GM18526 (cell line): Measurements from ENCODE around the gene AUNIP.

Experiments
- POLR2A ChIP-seq: IDR thresholded peaks from 3 replicates; pipeline ENCODE4 v1.6.1; 2011; ENCODE audit not compliant: insufficient read length; ENCODE audit errors: extremely low read depth

The AUNIP gene

GRCh38 chr1:25862785-25863485, 3.7 kb upstream of the AUNIP start:
- TF ChIP-seq POLR2A: no peak

GRCh38 chr1:25861316-25862286, 2.3 kb upstream of the AUNIP start:
- TF ChIP-seq POLR2A: no peak

DNA sequence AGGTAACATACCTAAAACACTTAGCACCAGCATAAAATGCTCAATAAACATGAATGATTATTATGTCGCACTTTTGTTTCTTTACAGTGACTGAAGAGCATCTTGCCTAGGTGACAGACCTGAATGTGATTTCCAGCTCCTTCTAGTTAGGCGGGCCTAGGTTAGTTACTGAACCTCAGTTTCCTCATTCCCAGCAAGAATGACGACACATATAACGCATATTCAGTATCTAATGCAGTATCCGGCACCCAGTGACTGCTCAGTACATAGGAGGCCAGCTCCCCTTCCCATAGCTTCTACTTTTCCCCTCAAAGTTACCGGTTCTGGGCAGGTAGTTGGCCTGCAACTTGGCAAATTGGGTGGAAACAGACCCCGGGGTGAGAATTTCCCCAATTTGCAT, 763 bp downstream of the AUNIP start:
- no peak for TF ChIP-seq POLR2A

DNA sequence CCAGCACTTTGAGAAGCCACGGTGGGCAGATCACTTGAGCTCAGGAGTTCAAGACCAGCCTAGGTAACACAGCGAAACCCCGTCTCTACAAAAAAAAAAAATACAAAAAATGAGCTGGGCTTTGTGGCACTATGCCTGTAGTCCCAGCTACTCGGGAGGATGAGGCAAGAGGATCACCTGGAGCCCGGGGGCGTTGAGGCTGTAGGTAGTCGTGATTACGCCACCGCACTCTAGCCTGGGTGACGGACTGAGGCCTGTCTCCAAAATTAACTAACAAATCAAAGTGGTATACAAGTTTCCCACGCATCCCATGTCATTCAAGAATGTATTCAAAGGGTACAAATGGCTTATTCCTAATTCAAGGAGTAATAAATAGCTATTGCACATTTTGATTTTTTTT, 2.4 kb downstream of the AUNIP start:
- TF ChIP-seq POLR2A: no peak

DNA sequence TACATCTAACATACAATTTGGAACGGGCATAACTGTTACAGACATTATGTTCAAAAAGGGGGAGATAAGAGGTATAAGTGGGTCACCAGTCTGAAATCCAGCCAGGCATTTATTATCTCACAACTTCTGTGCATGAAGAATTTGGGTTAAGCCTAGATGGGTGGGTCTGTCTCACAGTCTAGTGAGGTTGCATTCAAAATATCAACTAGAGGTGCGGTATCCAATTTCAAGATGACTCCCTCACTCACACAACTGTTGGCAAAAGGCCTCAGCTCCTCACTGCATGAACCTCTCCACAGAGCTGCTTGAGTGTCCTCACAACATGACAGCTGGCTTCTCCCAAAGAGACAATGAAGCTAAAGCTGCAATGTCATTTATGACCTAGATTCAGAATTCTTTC, 4.7 kb downstream of the AUNIP start:
- no peak for TF ChIP-seq POLR2A

GRCh38 chr1:25848531-25848930, 10.7 kb downstream of the AUNIP start:
- TF ChIP-seq POLR2A: no peak

GRCh38 chr1:25847929-25848328, 11.3 kb downstream of the AUNIP start:
- TF ChIP-seq POLR2A: no peak

- no peak for TF ChIP-seq POLR2A
These were observed 13.6 kb downstream of the AUNIP start for GRCh38 chr1:25845664-25846063.

DNA sequence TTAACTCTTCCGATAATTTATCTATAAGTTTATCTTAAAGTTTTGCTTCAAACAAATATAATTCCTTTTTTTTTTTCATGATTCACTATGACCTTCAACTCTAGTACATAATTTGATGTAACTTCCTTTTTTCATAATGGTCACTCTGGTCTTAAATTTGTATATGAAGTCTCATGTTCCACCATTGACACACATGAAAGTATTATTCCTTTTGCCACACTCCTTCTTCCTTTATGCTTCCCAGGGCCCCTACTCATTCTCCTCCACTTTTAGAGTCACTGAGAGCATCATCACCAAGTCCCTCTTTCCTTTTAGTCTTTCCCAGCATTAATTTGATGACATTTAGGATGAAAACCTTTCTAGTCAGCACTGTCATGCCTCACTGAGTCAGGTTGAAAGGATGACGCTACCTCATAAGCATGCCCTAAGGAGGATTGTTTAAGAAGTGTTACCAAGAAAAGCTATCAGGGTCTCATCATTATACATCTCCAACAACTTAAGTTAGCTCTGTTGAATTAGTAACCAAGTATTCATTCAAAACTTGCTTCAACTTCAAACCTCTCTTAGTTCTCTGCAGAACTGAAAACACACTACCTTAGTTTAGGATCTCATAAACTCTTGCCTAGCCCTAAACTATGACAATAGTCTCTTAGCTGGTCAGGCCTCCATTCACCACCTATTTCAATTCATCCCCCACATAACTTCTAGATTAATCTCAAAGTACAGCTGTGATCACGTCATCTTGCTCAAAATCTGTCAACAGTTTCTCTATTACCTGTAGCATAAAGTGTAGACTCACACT, 14.5 kb downstream of the AUNIP start:
- TF ChIP-seq POLR2A: no peak

DNA sequence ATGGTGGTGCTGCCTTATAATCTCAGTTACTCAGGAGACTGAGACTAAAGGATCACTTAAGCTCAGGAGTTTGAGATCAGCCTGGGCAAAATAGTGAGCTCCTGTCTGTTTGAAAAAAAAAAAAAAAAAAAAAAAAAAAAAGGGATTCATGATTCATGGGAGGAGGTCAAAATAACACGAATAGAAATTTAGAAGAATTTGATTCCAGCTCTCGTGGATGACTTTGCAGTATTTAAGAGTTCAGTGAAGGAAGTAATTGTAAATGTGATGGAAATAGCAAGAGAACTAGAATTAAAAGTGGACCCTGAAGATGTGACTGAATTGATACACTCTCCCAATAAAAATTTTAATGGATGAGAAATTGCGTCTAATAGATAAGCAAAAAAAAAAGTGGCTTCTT, 15.8 kb downstream of the AUNIP start:
- no peak for TF ChIP-seq POLR2A

DNA sequence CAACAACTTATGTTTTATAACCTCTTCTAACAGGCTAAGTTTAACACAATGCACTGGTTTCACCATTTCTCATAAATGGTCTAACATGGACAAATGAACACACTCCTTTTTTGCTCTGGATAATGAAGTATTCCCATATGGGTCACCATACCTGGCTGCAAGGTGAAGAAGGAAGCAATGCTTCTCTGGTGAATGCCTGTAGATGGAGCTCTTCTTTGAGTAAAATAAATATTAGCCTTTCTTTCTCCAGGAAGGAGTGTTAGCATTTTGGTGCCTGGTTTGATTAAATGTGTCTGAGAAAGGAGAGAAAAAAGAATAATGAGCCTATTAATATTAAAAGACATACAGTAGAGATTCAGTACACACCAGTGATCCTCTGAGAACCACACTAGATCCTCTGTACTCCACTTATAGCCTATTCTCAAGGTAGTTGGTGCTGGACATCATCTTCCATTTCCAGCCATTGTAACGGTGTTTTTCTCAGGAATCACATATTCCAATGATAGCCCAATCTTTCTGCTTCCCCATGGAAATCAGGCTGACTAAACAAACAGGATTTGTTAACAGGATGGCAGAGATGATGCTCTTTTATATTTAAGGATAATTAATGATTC, 21.9 kb downstream of the AUNIP start:
- no peak for TF ChIP-seq POLR2A

DNA sequence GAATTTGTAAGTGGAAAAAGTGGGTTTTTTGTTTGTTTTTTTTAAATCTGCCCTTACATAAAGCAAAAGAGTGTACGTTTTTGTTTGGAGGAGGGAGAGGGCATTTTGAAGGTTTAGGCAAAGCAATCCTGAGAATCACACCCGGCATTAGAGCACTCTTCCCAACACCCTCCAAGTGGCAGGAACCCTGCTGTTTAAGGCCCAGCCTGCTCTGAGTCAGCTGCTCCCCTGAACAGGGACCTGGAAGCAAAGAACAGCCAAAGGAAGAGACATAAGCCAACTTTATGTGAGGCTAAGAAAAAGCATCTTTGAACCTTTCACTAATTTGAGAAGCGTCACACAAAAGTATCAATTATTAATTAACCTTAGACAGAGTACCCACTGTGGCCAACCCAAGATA, 22.6 kb downstream of the AUNIP start:
- no peak for TF ChIP-seq POLR2A

DNA sequence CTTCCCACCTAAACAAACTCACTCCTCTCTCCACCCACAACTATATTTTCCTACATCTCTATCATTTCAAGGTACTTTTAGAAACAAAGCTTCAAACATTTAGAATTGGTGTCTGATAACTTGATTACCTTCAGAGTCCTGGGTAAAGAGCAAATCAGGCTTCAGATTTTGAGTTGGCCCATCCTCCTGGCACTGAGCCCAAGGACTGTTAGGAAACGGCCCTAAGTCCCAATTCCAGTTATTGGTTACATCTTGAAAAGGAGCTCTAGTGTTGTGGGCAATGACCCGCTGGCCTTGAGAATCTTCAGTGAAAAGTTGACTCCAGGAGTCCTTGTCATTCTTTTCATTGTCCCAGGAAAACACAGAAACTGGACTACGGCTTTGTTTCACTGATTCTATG, 24.4 kb downstream of the AUNIP start:
- no peak for TF ChIP-seq POLR2A

- TF ChIP-seq POLR2A: no peak
These were observed 26.1 kb downstream of the AUNIP start for GRCh38 chr1:25833158-25833557.
